HG03378 (cell line): ENCODE data around the gene TMEM25.
"Not testable (repeated sequence)": the region's sequence is repeated elsewhere in the genome, so short reads cannot be mapped to it uniquely, and the experiment has no call there.

Experiments
- ATAC-seq: cut with Tn5 transposase; IDR thresholded peaks from one replicate; pipeline ENCODE4 v1.9.1; 2021; ENCODE audit warnings: mild to moderate bottlenecking, moderate library complexity; ENCODE audit not compliant: unreplicated experiment

Gene TMEM25

DNA sequence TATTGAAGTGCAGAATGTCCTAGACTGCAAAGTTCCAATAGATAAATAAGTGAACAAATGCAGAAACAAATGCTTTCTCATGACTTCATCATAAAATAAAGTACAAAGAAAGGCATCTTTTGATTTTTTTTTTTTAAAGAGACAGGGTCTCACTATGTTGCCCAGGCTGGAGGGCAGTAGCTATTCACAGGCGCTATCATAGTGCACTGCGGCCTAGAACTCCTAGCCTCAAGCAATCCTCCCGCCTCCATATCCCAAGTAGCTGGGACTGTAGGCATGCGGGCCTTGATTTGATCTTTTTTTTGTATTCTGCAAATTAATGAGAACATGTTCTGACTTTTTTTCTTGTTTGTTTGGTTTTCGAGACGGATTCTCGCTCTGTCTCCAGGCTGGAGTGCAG lies 43.6 kb downstream of the TMEM25 start:
- ATAC-seq = no peak

DNA sequence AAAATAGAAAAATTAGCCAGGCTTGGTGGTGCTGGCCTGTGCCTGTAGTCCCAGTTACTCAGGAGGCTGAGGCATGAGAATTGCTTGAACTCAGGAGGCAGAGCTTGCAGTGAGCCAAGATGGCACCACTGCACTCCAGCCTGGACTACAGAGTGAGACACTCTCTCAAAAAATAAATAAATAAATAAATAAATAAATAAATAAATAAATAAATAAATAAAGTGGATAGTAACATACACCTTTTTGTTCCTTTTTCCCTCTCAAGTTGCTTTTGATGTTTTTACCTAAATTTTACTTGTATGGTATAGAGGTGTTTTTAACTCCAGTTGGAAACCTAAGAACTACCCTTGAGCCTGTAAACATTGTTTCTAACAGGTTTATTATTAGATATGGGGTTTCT lies 47.0 kb downstream of the TMEM25 start:
- ATAC-seq = not testable (repeated sequence)

DNA sequence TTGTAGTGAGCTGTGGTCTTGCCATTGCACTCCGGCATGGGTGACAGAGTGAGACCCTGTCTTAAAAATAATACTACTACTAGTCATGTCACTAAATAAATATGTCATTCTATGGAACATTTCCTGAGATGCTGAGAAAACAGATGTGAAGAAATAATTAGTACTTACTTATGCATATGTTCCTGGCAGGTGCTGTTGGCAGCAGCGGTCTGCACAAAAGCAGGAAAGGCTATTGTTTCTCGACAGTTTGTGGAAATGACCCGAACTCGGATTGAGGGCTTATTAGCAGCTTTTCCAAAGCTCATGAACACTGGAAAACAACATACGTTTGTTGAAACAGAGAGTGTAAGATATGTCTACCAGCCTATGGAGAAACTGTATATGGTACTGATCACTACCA lies 50.1 kb downstream of the TMEM25 start:
- ATAC-seq = no peak
